Left cardiac atrium (tissue), 4 donors: Measurements from ENCODE around the gene PCED1A. TPM values are rescaled to one million over a fixed set of nuclear protein-coding genes. Genes with fewer than 3 reads are reported as not detected.

Experiments used
- ATAC-seq, 2 donors: fragments of 200-7000 bp; cut with Tn5 transposase; one replicate each; pipeline ENCODE4 v1.9.1; 2020; ENCODE audit warnings: mild to moderate bottlenecking in 2 of 2, moderate library complexity in 2 of 2
- DNase-seq: peaks from one replicate; pipeline ENCODE4 v3.0.0-alpha.2; 2020
- intact Hi-C, 2 donors: fragments of 100-400 bp; cut with DNase I; formaldehyde crosslinking; loops; one replicate each; pipeline versions ENCODE4 v1.14.1 to v1.15.1; 2022 to 2023
- total RNA-seq, 2 donors: library from RNA; stranded (reverse); fragmentation: NEBNext Ultra II Directional; extraction: Animal tissue kit (Norgen Biotek cat#: 25700); gene quantifications; one replicate each; pipeline ENCODE4 v1.2.1, GENCODE V29; 2021
- donor health status: DM: no; HTN: yes; CAD: no.
- donor health status: DM: no; HTN: yes; CAD: no; lungs with severe emphysema.
- donor health status: DM: yes; HTN: yes; CAD: no.
- donor health status: Dilated cardiomyopathy.

The PCED1A gene
- total RNA-seq, 2 donors from 2014 or later, result 13.0 to 18.0 TPM

DNA sequence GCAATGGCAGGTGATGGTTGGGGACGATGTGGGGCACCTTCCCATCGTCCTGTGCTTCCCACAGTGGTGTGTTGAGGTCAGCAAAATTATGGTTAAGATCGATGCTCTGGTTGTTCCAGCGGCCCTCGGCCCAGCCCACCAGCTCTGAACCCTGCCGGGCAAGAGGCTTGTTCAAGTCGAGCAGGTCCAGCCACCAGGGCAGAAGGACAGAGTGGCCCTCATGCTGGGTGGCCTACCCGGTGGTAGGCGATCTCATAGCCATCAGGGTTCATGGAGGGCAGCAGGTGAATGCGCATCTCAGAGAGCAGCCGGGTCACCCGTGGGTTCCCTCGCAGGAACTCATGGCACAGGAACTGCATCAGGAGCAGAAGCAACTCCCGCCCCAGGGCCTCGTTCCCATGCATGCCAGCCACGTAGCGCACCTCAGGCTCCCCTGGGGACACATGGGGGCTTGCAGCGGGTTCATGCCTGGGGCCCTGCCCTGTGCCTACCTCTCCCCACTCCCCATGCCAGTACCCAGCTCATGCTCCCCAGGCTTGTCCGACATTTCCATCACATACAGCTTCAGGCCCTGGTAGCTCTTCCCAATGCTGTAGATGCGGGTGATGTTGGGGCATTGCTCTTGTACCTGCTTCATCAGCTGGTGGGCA, 44.3 kb downstream of the PCED1A start:
- DNase-seq, result no peak

DNA sequence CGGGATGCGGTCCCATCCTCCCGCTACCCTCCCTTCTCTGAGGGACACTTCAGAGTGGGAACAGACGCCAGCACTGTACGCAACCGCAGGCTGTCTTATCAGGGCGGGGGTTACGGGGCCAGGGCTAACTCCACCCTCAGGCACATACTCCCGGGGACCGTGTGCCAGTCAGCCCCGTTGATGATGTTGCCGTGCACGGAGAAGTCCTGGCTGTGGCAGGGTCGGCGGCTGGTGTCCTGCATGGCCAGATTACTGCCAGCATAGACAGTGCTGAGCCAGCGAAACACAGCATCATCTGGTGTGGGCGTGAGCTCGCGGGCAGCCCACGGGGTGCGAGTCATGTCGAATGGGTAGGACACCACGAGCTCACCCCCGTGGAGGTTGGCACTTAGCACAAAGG, 45.0 kb downstream of the PCED1A start:
- ATAC-seq, result no peak
- intact Hi-C loops, result no loop called here
- no peak for DNase-seq

More for the DNA sequence above, 44.3 kb downstream of the PCED1A start:
- ATAC-seq, result no peak
- intact Hi-C loops, result no loop called here

DNA sequence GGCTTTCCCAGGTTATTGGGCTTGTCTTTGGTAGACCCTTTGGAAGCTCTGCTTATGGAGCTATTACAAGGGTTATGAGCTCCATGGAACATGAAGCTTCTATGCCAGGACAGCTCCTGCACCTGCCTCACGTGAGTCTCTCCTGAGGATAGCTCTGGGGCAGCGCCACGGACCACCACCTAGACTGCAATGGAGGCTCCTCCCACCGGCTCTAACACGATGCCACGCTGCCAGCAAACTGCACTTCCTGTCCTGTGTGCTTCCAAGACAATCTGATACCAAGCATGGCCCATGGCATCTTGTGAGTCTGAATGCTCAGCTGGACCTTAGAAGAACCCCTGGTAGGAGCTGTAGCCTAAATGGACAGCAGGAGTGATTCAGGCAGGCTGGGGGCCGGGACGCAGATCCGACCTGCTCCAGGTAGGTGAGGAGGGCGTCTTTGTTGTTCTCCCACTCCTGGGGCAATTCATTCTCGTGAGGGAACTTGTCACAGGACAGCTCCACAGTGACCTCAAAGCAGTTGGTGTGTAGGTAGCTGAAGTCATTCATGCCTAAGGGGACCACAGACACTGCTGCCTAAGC, 45.5 kb downstream of the PCED1A start:
- DNase-seq (no peak), ATAC-seq (no peak)
- intact Hi-C loops, result no loop called here

DNA sequence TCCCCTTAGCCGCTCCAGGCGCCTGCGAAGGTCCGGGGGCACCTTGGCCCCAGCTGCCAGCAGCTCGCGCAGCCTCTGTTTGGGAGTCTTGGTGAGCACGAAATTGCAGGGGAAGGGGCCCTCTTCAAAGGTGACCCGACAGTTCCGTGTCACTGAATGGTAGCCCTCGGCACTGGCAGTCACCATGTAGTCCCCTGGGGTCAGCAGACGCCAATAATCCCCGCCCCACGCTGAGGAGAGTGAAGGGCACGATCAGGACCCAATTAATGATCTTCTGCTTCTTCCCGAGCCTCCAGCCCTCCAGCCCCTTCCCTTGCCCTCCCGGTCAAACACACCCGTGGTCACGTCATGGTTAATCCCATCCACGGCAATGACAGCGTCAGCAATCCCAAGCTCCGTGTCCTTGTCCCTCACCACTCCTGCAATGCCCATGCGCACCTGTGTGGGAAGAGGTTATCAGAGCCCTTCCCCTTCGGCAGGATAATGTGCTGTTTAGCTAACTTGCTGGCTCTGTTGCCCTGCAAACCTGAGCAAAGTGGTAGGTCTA, 46.2 kb downstream of the PCED1A start:
- DNase-seq (no peak), ATAC-seq (no peak)
- intact Hi-C loops, result no loop called here

DNA sequence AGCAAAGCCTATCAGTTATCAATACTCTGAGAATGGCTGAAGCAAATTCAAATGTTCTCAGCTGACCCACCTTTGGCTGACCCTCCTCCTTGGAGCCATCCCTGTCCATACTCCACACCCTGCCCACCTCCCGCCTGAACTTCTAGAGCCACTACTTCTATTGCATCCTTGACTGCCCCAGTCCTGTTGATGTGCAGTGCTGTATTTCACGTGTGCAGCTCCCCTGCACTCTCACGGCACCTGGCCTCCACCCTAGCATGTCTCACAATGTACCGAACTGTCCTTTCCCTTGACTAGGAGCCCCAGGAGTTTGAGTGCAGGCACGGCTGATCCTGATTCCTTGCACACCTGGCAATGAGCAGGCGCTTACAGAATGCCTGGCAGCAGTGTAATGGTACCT, 47.0 kb downstream of the PCED1A start:
- intact Hi-C loops, result no loop called here
- ATAC-seq, result no peak

More for the DNA sequence above, 47.0 kb downstream of the PCED1A start:
- no peak for DNase-seq

Other genes with a start within 250 kb of the PCED1A start
- 10 to 100 TPM; 63.3 to 91.3 TPM for gene NOP56, start 188.0 kb downstream of the PCED1A start, total RNA-seq
- gene IDH3B, start 176.4 kb downstream of the PCED1A start, total RNA-seq, result 100 to 1,000 TPM; 149 to 166 TPM
- gene EBF4, start 147.9 kb downstream of the PCED1A start, total RNA-seq, result 1 to 10 TPM; 4.4 to 6.5 TPM
- gene CPXM1, start 40.0 kb downstream of the PCED1A start, total RNA-seq, result 1 to 10 TPM; 4.3 to 8.7 TPM
- not detected for gene C20orf141, start 25.7 kb downstream of the PCED1A start, total RNA-seq
- gene TMEM239, start 24.3 kb downstream of the PCED1A start, total RNA-seq, result not detected
- 10 to 100 TPM; 22.1 to 24.4 TPM for gene VPS16, start 90 bp upstream of the PCED1A start, total RNA-seq
- gene PTPRA, start 32.8 kb upstream of the PCED1A start, total RNA-seq, result 10 to 100 TPM; 35.4 to 38.6 TPM
- gene GNRH2, start 203.0 kb upstream of the PCED1A start, total RNA-seq, result not detected
- gene MRPS26, start 205.4 kb upstream of the PCED1A start, total RNA-seq, result 10 to 100 TPM; 42.7 to 42.8 TPM
- gene OXT, start 231.0 kb upstream of the PCED1A start, total RNA-seq, result under 1 TPM; 0.65 to 0.92 TPM
- gene AVP, start 244.1 kb upstream of the PCED1A start, total RNA-seq, result not detected